ENCODE data around the gene ATXN3. TPM values are rescaled to one million over a fixed set of nuclear protein-coding genes. Genes with fewer than 3 reads are reported as not detected.

The ATXN3 gene
- total RNA-seq, 1 experiment from 2014 or later, result 92.0 TPM

DNA sequence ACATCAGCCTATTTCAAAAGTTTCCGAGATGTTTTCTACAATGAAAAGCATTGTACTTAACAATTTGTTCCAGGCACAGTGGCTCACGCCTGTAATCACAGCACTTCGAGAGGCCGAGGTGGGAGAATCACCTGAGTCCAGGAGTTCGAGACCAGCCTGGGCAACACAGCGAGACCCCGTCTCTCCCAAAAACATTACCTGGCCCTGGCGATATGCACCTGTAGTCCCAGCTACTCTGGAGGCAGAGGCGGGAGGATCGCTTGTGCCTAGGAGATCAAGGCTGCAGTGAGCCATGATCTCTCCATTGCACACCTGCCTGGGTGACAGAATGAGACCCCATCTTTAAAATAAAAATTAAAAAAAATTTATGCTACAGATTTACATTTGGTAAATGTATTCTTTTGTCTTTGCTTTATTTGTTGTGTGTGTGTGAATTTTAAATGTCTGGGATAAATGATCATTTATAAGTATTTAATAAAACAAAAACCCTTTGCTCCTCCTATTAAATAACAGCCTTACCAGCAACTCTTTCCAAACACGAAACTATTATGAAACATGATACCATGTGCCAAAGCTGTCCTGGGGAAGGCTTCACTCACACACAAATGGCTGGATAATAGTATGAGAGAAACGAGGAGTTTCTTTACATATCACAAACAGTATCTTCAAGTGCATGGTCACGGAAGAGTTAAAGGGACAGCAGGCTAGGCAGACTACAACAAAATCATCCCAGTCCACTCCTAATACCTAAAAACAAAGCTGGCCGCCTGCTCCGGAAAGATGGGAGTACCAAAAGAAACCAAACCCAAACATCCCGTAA lies 1.1 kb downstream of the ATXN3 start:
- Histone ChIP-seq H3K27ac (ENCODE audit: low read length) (peak overlapping the region; percentile 66), H3K27me3 (ENCODE audit: low read length) (no peaks in the 10 kb centered on the region), H3K36me3 (ENCODE audit: insufficient read depth, low read length) (no peaks in the 10 kb centered on the region), H3K79me2 (ENCODE audit: low read length) (peaks cover 60% of the 10 kb centered on the region), H3K4me3 (ENCODE audit: low read length) (peak overlapping the region; percentile 77), H3K4me1 (ENCODE audit: low read length) (peaks cover 55% of the 10 kb centered on the region), H4K20me1 (ENCODE audit: insufficient read depth, low read depth, low read length) (no peaks in the 10 kb centered on the region; the same call in 1 of the 2 replicates), H3K4me2 (ENCODE audit: low read depth, low read length, poor library complexity, severe bottlenecking) (peak overlapping the region; percentile 81), H3K9me3 (ENCODE audit: low read length) (no peaks in the 10 kb centered on the region), H2AFZ (ENCODE audit: low read length) (peak overlapping the region; percentile 55; the same call in 1 of the 2 replicates), H3K9ac (ENCODE audit: low read length) (peak overlapping the region; percentile 86), H3K9me2 (replicated peaks; ENCODE audit: insufficient read depth, low read length) (no peaks in the 10 kb centered on the region)
- no peak for DNase-seq

DNA sequence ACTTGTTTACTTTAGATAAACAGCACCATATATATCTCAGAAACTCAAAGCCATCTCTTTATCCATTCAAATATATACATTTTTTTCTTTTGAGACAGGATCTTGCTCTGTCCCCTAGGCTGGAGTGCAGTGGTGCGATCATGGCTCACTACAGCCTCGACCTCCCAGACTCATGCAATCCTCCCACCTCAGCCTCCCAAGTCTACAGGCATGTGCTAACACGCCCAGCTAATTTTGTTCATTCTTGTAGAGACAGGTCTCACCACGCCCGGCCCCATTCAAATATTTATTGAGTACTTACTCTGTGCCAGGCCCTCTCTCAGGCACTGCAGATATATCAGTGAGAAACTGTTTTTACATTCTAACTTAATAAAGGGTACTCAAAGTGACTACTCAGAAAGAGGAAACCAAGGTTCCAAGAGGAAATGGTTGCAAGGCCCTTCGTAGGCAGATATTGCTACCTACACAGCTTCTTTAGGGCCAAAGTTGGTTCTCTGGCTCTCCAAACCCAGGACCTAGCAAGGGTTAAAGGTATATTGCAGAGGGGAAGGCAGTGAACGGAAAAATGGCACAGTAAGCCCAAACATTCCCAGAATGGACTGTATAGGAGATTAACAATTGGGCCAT lies 2.9 kb downstream of the ATXN3 start:
- H3K4me2 ChIP-seq (ENCODE audit: low read depth, low read length, poor library complexity, severe bottlenecking), result no peak overlapping the region
- no peaks in the 10 kb centered on the region; the same call in 1 of the 2 replicates for H4K20me1 ChIP-seq (ENCODE audit: insufficient read depth, low read depth, low read length)
- no peaks in the 10 kb centered on the region for H3K9me3 ChIP-seq (ENCODE audit: low read length)
- peaks cover 78% of the 10 kb centered on the region for H3K79me2 ChIP-seq (ENCODE audit: low read length)
- no peak for DNase-seq
- no peak overlapping the region for H3K27ac ChIP-seq (ENCODE audit: low read length)
- no peaks in the 10 kb centered on the region for H3K9me2 ChIP-seq (replicated peaks; ENCODE audit: insufficient read depth, low read length)
- H2AFZ ChIP-seq (ENCODE audit: low read length), result no peak overlapping the region
- no peaks in the 10 kb centered on the region for H3K36me3 ChIP-seq (ENCODE audit: insufficient read depth, low read length)
- H3K4me1 ChIP-seq (ENCODE audit: low read length), result peaks cover 54% of the 10 kb centered on the region
- no peak overlapping the region for H3K4me3 ChIP-seq (ENCODE audit: low read length)
- no peaks in the 10 kb centered on the region for H3K27me3 ChIP-seq (ENCODE audit: low read length)
- H3K9ac ChIP-seq (ENCODE audit: low read length), result no peak overlapping the region

DNA sequence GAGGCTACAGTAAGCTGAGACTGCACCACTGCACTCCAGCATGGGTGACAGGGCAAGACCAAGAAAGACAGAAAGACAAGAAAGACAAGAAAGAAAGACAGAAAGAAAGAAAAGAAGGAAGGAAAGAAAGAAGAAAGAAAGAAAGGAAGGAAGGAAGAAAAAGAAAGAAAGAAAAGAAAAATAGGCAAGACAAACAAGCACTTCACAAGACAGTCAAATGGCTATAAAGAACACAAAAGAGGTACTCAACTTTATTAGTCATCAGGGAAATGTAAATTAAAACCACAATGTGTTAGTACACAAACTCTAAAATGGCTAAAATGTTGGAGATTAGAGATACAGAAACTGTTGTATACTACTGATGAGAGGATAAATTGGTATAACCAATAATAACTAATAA lies 6.6 kb downstream of the ATXN3 start:
- no peaks in the 10 kb centered on the region for H3K27me3 ChIP-seq (ENCODE audit: low read length)
- peaks cover 8% of the 10 kb centered on the region; the same call in 1 of the 2 replicates for H3K36me3 ChIP-seq (ENCODE audit: insufficient read depth, low read length)
- H3K9me2 ChIP-seq (replicated peaks; ENCODE audit: insufficient read depth, low read length), result no peaks in the 10 kb centered on the region
- H3K79me2 ChIP-seq (ENCODE audit: low read length), result peaks cover 86% of the 10 kb centered on the region
- no peak overlapping the region for H3K4me3 ChIP-seq (ENCODE audit: low read length)
- no peak overlapping the region for H3K9ac ChIP-seq (ENCODE audit: low read length)
- no peaks in the 10 kb centered on the region for H3K9me3 ChIP-seq (ENCODE audit: low read length)
- H3K4me1 ChIP-seq (ENCODE audit: low read length), result peaks cover 28% of the 10 kb centered on the region
- no peak overlapping the region for H2AFZ ChIP-seq (ENCODE audit: low read length)
- H3K27ac ChIP-seq (ENCODE audit: low read length), result no peak overlapping the region
- no peaks in the 10 kb centered on the region for H4K20me1 ChIP-seq (ENCODE audit: insufficient read depth, low read depth, low read length)
- no peak for DNase-seq
- H3K4me2 ChIP-seq (ENCODE audit: low read depth, low read length, poor library complexity, severe bottlenecking), result no peak overlapping the region

DNA sequence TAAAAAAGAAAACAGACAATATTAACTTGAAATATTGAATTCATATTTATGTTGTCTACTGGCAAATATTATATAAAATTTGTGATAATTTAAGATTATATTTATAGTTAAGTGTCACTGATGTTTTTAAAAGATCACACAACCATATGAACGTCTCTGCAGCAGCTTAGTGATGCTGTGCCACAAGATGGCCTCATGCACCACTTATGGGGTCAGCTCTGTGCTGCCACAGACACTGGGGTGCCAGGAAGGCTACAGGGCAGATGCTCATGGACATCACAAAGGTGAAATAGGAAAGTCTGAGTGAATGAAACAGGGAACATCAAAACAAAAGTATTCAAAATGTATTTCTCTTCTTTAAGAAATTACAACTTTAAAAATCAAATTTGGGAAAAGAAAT lies 13.1 kb downstream of the ATXN3 start:
- peak; percentile 76 for DNase-seq
- no peak overlapping the region for H3K4me3 ChIP-seq (ENCODE audit: low read length)

DNA sequence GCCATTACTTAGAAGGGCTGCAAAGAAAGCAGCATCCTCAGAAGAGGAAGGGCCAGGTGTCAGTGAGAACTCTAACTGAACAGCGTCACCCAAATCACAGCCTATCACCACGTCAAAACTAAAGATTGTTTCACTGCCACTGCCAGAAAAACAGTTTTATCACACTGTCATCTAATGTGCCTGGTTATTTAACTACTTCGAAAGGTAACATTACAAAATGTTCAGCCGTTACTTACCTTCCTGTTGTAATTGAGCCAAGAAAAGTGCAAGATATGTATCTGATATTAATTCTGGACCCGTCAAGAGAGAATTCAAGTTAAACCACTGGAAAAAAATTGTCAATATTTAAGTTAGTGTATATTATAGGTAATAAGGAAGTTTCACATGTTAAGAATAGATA lies 17.9 kb downstream of the ATXN3 start:
- peaks cover 25% of the 10 kb centered on the region; the same call in 1 of the 2 replicates for H3K36me3 ChIP-seq (ENCODE audit: insufficient read depth, low read length)
- no peaks in the 10 kb centered on the region for H3K27me3 ChIP-seq (ENCODE audit: low read length)
- no peak overlapping the region for H3K9ac ChIP-seq (ENCODE audit: low read length)
- H3K9me3 ChIP-seq (ENCODE audit: low read length), result no peaks in the 10 kb centered on the region
- no peak overlapping the region for H3K4me3 ChIP-seq (ENCODE audit: low read length)
- H3K27ac ChIP-seq (ENCODE audit: low read length), result no peak overlapping the region
- H4K20me1 ChIP-seq (ENCODE audit: insufficient read depth, low read depth, low read length), result no peaks in the 10 kb centered on the region
- no peak for DNase-seq
- H3K4me1 ChIP-seq (ENCODE audit: low read length), result no peaks in the 10 kb centered on the region
- no peaks in the 10 kb centered on the region for H3K9me2 ChIP-seq (replicated peaks; ENCODE audit: insufficient read depth, low read length)
- H3K79me2 ChIP-seq (ENCODE audit: low read length), result peaks cover 16% of the 10 kb centered on the region; the same call in 1 of the 2 replicates
- H3K4me2 ChIP-seq (ENCODE audit: low read depth, low read length, poor library complexity, severe bottlenecking), result no peak overlapping the region
- H2AFZ ChIP-seq (ENCODE audit: low read length), result no peak overlapping the region

More for the DNA sequence above, 13.1 kb downstream of the ATXN3 start:
- Histone ChIP-seq H3K27me3 (ENCODE audit: low read length) (no peaks in the 10 kb centered on the region), H3K9me3 (ENCODE audit: low read length) (no peaks in the 10 kb centered on the region), H3K9ac (ENCODE audit: low read length) (no peak overlapping the region), H3K4me2 (ENCODE audit: low read depth, low read length, poor library complexity, severe bottlenecking) (no peak overlapping the region), H3K36me3 (ENCODE audit: insufficient read depth, low read length) (peaks cover 22% of the 10 kb centered on the region; the same call in 1 of the 2 replicates), H3K27ac (ENCODE audit: low read length) (no peak overlapping the region), H4K20me1 (ENCODE audit: insufficient read depth, low read depth, low read length) (no peaks in the 10 kb centered on the region), H3K79me2 (ENCODE audit: low read length) (peaks cover 39% of the 10 kb centered on the region), H2AFZ (ENCODE audit: low read length) (no peak overlapping the region), H3K9me2 (replicated peaks; ENCODE audit: insufficient read depth, low read length) (no peaks in the 10 kb centered on the region), H3K4me1 (ENCODE audit: low read length) (no peaks in the 10 kb centered on the region)

DNA sequence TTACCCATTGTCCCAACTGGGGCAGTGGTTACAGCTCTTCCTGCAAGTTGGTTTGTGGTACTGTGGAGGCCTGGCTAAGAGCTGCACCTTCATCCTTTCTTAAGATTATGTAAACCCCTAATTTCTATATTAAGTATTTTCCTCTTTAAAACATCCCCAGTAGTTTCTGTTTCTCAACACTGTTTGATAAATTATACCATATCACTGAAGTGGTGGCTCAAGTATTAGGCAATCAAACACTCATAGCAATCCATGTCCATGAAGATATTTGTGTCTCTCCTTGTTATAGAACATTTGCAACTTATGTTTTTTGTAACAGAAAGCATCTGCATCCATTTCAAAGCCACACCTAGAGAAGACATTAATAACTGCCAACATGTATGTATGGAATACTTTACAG lies 31.8 kb downstream of the ATXN3 start:
- DNase-seq, result no peak
- Histone ChIP-seq H3K27ac (ENCODE audit: low read length) (no peak overlapping the region), H3K4me1 (ENCODE audit: low read length) (no peaks in the 10 kb centered on the region), H3K79me2 (ENCODE audit: low read length) (peaks cover 3% of the 10 kb centered on the region; the same call in 1 of the 2 replicates), H3K27me3 (ENCODE audit: low read length) (no peaks in the 10 kb centered on the region), H3K9me2 (replicated peaks; ENCODE audit: insufficient read depth, low read length) (no peaks in the 10 kb centered on the region), H3K9me3 (ENCODE audit: low read length) (no peaks in the 10 kb centered on the region), H3K4me3 (ENCODE audit: low read length) (no peak overlapping the region), H3K4me2 (ENCODE audit: low read depth, low read length, poor library complexity, severe bottlenecking) (no peak overlapping the region), H2AFZ (ENCODE audit: low read length) (no peak overlapping the region), H4K20me1 (ENCODE audit: insufficient read depth, low read depth, low read length) (no peaks in the 10 kb centered on the region), H3K36me3 (ENCODE audit: insufficient read depth, low read length) (peaks cover 29% of the 10 kb centered on the region), H3K9ac (ENCODE audit: low read length) (no peak overlapping the region)

DNA sequence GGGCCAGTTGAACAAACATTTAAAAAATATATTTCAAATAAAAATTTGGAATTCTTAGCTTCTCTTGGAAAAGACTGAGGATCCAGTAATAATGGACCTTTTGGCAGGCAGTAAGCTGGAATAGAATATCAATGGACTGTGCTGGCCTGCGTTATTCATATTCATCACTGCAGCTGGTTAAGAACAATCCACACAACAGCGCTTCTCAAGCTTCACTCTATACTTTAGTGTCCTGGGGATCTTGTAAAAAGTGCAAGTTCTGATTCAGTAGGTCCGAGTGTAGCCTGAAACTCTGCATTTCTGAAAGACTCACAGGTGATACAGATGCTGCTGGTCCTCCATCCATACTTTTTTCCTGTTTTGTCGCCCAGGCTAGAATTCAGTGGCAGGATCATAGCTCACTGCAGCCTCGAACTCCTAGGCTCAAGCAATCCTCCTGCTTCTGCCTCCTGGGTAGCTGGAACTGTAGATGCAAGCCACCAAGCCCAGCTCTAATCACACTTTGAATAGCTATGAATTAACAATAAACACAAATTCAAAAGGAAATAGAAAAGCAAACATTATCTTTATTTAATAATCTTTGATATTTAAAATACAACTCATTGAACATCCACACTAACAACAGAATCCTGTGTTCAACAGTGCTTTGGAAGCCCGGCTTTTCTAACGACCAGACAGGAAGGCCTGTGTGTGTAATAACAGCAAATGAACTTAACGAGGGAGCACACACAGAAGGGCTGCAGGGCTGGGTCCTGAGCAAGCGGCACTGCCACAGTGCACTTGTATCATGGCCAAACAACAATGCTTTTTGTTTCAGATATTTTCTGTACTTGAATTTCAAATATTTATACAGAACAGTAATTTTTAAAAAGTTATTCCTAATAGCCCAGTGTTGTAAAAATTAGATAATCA lies 48.1 kb downstream of the ATXN3 start:
- Histone ChIP-seq H2AFZ (ENCODE audit: low read length) (no peak overlapping the region), H3K4me1 (ENCODE audit: low read length) (no peaks in the 10 kb centered on the region), H3K9ac (ENCODE audit: low read length) (no peak overlapping the region), H3K27me3 (ENCODE audit: low read length) (no peaks in the 10 kb centered on the region), H4K20me1 (ENCODE audit: insufficient read depth, low read depth, low read length) (no peaks in the 10 kb centered on the region), H3K4me3 (ENCODE audit: low read length) (no peak overlapping the region), H3K79me2 (ENCODE audit: low read length) (no peaks in the 10 kb centered on the region), H3K27ac (ENCODE audit: low read length) (no peak overlapping the region), H3K9me3 (ENCODE audit: low read length) (no peaks in the 10 kb centered on the region), H3K36me3 (ENCODE audit: insufficient read depth, low read length) (peaks cover 8% of the 10 kb centered on the region; the same call in 1 of the 2 replicates), H3K9me2 (replicated peaks; ENCODE audit: insufficient read depth, low read length) (no peaks in the 10 kb centered on the region), H3K4me2 (ENCODE audit: low read depth, low read length, poor library complexity, severe bottlenecking) (no peak overlapping the region)
- no peak for DNase-seq

Measured in Karpas-422 (cell line).